UCSD-AML1 (cell line): ENCODE measurements around the gene TMEM222.

Experiments
- DNase-seq: peaks from one replicate; lab custom pipeline; 2025; ENCODE audit not compliant: unreplicated experiment; lab: John Stamatoyannopoulos, UW

TMEM222 gene

DNA sequence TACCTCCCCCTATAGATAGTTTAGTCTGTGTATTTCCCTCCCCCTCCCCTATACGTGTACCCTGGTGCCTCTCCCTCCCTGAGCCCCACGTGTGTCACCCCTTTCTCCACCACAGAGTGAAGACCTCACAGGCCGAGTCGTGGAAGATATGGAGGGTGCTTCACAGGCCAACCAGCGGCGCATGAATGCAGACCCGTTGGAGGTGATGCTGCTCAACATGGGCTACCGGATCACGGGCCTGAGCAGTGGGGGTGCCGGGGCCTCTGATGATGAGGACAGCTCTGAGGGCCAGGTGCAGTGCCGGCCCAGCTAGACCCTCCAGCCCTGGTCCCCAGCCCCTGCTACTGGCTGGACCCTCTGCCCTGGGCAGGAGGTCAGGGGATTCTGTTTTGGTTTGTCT is 15.9 kb upstream of the TMEM222 start:
- no peak for DNase-seq

- DNase-seq = no peak
Observed at GRCh38 chr1:27306892-27307761, 14.8 kb upstream of the TMEM222 start.

DNA sequence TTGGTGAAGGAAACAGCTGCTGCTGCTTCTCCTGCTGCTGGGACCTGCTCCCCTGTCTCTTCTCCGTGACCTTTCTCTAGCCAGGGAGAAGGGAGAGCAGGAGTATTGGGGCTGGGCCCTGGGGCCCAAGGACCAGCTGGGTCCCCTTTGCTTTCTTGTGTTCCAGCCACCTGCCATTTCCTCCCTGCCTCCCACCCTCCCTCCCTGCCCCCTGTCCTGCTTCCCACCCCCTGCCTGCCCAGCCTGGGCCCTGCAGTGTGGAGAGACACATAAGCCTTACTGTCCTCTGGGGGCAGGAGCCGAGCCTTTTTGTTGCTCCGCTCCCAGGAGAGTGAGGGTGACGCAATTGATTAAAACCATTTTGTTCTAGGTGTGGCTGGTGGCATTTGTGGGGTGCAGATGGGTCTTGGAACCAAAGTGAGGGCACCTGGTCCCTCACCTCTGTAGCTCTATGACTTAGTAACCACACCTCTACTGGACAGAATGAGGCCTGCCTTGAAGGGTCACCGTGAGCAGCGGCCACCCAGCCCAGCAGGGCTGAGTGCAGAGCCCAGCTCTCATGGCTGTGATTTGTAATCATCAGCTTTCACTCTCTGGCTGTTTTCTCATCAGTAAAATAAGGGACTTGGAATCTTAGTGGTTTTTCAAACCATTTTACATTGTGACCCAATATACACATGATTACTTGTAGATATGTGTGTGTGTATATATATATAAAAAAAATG is 13.9 kb upstream of the TMEM222 start:
- DNase-seq = no peak

- DNase-seq = no peak
Observed at GRCh38 chr1:27314169-27314568, 7.8 kb upstream of the TMEM222 start.

DNA sequence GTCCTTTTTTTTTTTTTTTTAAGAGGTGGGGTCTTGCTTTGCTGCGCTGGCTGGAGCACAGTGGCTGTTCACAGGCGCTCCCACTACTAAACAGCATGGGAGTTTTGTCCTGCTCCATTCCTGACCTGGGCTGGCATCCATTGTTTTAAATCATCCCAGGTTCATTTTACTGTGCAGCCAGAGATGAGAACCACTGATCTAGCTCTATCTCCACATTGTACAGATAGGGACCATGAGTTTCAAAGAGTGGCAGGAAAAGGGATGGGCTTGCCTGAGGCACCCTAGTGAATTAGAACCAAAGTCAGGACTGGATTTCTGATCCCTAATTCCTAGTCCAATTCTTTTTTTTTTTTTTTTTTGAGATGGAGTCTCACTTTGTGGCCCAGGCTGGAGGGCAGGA is 7.2 kb upstream of the TMEM222 start:
- no peak for DNase-seq

DNA sequence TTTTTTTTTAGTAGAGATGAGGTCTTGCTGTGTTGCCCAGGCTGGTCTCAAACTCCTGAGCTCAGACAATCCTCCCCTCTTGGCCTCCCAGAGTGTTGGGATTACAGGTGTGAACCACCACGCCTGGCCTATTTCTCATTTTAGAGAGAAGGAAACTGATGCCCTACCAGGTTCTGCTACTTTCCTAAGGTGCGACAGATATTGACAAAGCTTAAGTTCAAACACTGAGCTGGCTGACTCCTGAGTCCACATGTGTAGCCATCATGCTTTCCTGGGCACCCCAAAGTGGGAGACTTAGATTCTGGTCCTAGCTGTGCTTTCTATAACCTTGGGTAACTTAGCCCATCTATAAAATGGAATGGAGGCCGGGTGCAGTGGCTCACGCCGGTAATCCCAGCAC is 5.1 kb upstream of the TMEM222 start:
- DNase-seq = no peak

- DNase-seq = no peak
Observed at GRCh38 chr1:27318136-27318535, 3.8 kb upstream of the TMEM222 start.

DNA sequence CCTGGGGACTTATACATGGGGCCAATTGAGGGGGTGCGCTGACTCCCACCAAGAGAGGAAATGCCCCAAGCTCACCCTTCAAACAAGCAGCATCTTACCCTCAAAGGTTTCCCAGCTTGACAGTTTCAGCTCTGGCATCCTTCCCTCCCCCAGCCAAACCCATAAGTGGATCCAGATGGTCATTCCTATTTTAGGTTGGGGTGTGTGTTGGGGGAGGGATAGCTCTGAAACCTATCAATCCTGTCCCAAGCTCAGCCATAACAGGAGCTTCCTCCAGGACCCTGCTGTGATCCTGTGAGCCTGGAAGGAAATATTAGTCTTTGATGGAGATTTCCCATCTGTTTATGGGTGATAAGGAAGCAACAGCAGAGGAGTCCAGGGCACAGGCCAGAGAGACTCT is 3.4 kb upstream of the TMEM222 start:
- DNase-seq = no peak

GRCh38 chr1:27322569-27323240 is 742 bp downstream of the TMEM222 start:
- no peak for DNase-seq

DNA sequence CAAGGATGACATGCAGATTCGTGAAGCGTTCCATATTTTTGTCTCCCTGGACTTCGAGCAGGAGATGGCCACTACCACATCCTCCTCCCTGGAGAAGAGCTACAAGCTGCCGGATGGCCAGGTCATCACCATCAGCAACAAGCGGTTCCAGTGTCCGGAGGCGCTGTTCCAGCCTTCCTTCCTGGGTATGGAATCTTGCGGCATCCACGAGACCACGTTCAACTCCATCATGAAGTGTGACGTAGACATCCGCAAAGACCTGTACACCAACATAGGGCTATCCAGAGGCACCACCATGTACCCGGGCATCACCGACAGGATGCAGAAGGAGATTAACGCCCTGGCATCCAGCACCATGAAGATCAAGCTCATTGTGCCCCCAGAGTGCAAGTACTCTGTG is 3.3 kb downstream of the TMEM222 start:
- DNase-seq = no peak

DNA sequence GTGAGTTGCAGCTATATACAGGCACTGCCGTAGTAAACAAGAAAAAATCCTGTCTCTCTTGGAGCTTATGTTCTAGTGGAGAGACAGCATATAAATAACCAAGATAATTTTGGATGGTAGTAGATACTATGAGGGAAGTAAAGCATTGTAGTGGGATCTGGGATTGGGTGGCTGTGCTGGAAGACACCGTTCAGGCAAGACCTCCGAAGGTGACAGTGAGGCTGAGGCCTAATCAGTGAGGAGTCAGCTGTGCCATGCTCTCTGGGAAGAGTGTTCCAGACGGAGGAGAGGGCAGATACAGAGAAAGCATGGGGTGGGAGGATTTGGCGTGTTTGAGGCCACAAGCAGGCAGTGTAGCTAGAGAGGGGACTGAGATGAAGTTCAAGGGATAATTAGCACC is 6.0 kb downstream of the TMEM222 start:
- DNase-seq = no peak

GRCh38 chr1:27330786-27331185 is 8.8 kb downstream of the TMEM222 start:
- no peak for DNase-seq

DNA sequence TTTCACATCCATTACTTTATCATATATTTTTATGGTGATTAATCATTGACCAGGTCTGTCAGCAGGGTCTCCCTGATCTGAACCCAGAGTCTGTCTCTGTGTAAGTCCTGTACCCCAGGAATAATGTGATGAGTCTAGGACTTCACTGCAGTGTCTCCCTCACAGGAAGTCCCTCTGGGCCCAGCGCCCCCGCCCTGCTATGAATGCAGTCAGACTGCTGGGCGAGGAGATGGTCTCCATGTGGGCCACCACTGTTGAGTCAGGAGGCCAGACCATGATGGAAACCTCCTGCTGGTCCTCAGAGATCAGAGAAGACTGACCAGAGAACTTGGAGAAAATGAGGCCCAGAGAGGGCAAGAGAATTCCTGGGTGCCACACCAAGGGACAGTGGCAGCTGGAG is 9.5 kb downstream of the TMEM222 start:
- no peak for DNase-seq

DNA sequence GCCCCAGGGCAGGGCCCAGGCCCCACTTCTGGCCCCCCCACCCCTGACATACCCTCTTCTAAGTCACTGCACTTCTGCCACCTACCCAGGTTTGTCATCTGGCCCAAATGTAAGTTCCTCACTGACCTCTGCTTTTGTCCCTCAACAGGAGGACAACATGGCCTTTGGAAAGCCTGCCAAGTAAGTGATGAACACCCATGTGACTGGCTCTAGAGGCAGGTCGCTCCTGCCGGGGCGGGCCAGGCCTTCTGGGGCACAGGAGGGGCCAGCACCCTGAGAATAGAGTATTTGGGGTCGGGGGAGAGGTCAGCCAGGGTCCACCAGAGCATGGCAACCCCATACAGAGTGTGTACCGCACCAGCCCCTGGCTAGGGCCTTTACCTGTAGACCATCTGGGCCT is 10.0 kb downstream of the TMEM222 start:
- no peak for DNase-seq

DNA sequence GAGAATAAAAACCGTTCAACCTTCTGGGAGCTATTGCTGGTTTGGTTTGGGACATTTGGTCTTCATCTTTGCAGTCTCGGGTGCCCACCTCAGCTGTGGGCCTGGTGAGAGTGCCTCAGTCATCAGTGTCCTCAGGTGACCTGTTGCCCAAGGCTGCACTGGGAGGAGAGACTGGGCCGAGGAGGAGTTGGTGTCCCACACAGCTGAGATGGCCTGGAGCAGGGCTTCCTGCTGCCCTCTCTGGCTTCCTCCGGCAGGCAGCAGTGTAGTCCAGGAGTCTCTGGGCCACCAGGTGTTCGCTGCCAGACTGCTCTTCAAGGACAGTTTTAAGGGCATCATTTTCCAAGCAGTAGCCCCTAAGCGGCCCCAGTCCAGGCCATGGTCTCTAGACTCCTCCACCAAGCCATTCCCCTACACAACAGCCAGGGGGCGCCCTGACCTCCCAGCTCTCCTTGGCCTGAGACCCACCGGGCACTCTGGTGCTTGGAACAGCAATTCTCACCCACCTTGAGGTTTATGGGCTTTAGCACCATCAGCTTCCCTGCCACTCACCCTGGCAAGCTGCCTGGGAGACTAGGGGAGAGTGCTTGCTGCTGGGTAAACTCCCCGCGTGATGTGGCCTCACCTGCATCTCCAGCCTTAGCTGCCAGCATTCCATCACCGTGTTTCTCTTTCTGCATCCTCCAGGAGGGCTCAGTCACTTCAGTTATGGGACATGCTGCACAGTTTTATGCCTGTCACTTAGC is 10.7 kb downstream of the TMEM222 start:
- DNase-seq = peak; percentile 45

DNA sequence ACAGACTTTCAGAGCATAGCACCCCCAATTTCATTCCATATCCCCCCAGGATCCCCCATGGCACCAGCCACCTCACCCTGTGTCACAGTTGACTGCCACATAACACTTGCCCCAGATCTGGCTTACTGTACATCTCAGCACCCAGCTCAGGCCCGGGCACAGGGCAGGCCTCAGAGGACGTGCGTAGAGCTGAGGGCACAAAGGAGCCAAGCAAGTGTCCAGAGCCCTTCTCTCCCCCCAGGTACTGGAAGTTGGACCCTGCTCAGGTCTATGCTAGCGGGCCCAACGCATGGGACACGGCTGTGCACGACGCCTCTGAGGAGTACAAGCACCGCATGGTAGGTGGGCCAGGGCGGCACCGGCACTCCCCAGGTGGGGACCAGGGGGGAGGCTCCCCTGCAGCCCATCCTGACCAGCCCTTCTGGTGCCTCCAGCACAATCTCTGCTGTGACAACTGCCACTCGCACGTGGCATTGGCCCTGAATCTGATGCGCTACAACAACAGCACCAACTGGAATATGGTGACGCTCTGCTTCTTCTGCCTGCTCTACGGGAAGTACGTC is 11.8 kb downstream of the TMEM222 start:
- no peak for DNase-seq

GRCh38 chr1:27335506-27336422 is 13.8 kb downstream of the TMEM222 start:
- no peak for DNase-seq

- no peak for DNase-seq
Observed at GRCh38 chr1:27336756-27337155, 14.8 kb downstream of the TMEM222 start.

GRCh38 chr1:27338751-27339150 is 16.8 kb downstream of the TMEM222 start:
- no peak for DNase-seq

DNA sequence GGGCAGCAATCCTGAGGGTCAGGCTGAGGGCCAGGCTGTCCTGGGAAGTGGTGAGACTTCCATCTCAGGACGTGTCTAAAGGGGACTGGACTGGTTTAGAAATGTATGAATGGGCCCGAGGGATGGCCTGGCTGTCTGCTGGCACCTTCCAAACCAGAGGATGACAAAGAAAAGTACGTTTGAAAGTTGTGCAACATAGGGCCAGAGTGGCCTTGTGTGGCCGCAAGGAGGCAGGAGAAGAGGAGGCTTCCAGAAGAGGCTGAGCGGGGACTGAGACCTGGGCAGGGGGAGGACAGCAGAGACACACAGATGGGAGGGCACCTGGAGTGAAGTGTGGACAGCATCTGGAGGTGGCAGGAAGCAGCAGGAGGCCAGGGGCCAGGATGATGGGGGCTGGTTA is 17.2 kb downstream of the TMEM222 start:
- DNase-seq = no peak
